A673 (cell line): ENCODE measurements around the gene FRMPD4.

Experiments used
- EZH2 ChIP-seq: fragments of 200-600 bp; sonication (generic); IDR thresholded peaks from 2 replicates; pipeline ENCODE4 v1.6.1; 2017; ENCODE audit warnings: borderline replicate concordance, low read depth, mild to moderate bottlenecking, mixed read lengths, antibody characterized with exemption, low read length; ENCODE audit not compliant: poor library complexity, severe bottlenecking
- TF ChIP-seq, protein P1 (sequence below): fragments of 300-800, 200-600 bp; sonication (generic); conservative IDR thresholded peaks from 2 replicates; pipeline ENCODE4 v1.5.1; 2017; ENCODE audit warnings: low read depth, mild to moderate bottlenecking, antibody characterized with exemption, low read length, moderate library complexity, mixed read lengths

DNA sequence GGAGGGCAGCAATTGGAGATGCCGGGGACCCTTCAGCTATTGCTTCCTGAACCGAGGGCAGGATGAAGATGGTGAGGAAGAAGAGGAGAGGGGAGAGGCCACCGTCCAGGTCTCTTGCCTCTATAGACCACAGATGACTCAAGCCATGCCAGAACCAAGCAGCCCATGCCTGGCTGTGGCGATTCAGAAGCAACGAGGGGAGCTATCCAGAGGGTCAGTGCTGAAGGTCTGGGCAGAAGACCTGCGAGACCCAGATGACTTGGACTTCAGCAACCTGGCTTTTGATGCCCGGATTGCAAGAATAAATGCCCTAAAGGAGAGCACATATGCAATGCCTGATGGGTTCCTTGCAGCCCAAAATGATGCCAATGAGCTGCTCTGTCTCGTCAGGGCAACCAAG is 582.8 kb downstream of the FRMPD4 start:
- TF ChIP-seq, protein P1, sequence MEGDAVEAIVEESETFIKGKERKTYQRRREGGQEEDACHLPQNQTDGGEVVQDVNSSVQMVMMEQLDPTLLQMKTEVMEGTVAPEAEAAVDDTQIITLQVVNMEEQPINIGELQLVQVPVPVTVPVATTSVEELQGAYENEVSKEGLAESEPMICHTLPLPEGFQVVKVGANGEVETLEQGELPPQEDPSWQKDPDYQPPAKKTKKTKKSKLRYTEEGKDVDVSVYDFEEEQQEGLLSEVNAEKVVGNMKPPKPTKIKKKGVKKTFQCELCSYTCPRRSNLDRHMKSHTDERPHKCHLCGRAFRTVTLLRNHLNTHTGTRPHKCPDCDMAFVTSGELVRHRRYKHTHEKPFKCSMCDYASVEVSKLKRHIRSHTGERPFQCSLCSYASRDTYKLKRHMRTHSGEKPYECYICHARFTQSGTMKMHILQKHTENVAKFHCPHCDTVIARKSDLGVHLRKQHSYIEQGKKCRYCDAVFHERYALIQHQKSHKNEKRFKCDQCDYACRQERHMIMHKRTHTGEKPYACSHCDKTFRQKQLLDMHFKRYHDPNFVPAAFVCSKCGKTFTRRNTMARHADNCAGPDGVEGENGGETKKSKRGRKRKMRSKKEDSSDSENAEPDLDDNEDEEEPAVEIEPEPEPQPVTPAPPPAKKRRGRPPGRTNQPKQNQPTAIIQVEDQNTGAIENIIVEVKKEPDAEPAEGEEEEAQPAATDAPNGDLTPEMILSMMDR = no peak
- TF ChIP-seq EZH2 = no peak
